ENCODE measurements around the gene LAMA3. TPM values are rescaled to one million over a fixed set of nuclear protein-coding genes. Genes with fewer than 3 reads are reported as not detected.
A peak's percentile ranks its signal among the peaks of the same experiment; 100 is the strongest.

LAMA3 gene
- total and polyA plus RNA-seq, 2 experiments from 2014 or later, result 3.9 to 4.9 TPM

DNA sequence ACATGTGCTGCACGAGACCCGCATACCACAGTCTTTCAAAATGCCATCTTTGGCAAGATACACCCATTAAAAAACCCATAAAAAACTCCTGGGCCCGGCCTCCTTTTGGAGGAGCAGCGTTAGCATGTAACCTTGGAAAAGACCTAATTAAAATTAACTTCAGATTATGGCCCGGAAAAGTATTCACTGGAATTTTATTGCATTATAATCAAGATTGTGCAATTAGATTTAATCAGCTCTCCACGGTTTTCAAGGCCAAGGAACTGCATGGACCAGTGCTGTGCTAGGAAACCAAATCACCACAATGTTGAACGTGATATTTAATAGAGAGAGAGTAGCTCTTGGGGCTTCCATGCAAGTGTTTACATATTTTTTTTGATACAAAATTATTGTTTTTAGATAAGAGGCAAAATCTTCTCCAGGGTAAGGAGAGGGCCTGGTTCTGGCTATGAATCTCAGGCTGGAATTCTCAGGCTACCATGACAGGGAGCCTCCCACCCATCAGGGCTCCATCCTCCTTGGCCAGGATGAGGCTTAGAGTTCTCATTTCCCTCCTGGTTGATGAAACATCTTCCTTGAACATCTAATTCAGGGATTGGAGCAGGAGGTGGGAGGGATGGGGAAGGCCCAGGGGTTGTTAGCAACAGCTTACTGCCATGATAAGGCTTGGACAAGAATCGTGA, 243.3 kb downstream of the LAMA3 start:
- H3K36me3 ChIP-seq (ENCODE audit: insufficient read depth), result no peaks in the 10 kb centered on the region
- H3K27me3 ChIP-seq (ENCODE audit: insufficient read depth), result no peaks in the 10 kb centered on the region
- H3K4me1 Mint-ChIP-seq, result no peaks in the 10 kb centered on the region; the same call in 2 of the 3 replicates
- H3K4me1 ChIP-seq (ENCODE audit: insufficient read depth), result no peaks in the 10 kb centered on the region
- TF ChIP-seq NANOG (IDR thresholded peaks at IDR 0.05; ENCODE audit: borderline replicate concordance), result no peak
- TF ChIP-seq EZH2 (IDR thresholded peaks at IDR 0.05; ENCODE audit: low read depth, unreplicated experiment), result no peak
- no peak for TF ChIP-seq ZNF114 (CRISPR knock-in tag; IDR thresholded peaks at IDR 0.05)
- TF ChIP-seq STAT1 (IDR thresholded peaks at IDR 0.05; ENCODE audit: unreplicated experiment), result no peak
- TF ChIP-seq REST (IDR thresholded peaks at IDR 0.05; ENCODE audit: unreplicated experiment), result no peak
- TF ChIP-seq JUNB (IDR thresholded peaks at IDR 0.05; ENCODE audit: unreplicated experiment), result no peak
- TF ChIP-seq, protein P1, sequence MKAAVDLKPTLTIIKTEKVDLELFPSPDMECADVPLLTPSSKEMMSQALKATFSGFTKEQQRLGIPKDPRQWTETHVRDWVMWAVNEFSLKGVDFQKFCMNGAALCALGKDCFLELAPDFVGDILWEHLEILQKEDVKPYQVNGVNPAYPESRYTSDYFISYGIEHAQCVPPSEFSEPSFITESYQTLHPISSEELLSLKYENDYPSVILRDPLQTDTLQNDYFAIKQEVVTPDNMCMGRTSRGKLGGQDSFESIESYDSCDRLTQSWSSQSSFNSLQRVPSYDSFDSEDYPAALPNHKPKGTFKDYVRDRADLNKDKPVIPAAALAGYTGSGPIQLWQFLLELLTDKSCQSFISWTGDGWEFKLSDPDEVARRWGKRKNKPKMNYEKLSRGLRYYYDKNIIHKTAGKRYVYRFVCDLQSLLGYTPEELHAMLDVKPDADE (IDR thresholded peaks at IDR 0.05), result no peak
- TF ChIP-seq ZNF331 (CRISPR knock-in tag; IDR thresholded peaks at IDR 0.05; ENCODE audit: low read depth), result no peak
- TF ChIP-seq, protein P2, sequence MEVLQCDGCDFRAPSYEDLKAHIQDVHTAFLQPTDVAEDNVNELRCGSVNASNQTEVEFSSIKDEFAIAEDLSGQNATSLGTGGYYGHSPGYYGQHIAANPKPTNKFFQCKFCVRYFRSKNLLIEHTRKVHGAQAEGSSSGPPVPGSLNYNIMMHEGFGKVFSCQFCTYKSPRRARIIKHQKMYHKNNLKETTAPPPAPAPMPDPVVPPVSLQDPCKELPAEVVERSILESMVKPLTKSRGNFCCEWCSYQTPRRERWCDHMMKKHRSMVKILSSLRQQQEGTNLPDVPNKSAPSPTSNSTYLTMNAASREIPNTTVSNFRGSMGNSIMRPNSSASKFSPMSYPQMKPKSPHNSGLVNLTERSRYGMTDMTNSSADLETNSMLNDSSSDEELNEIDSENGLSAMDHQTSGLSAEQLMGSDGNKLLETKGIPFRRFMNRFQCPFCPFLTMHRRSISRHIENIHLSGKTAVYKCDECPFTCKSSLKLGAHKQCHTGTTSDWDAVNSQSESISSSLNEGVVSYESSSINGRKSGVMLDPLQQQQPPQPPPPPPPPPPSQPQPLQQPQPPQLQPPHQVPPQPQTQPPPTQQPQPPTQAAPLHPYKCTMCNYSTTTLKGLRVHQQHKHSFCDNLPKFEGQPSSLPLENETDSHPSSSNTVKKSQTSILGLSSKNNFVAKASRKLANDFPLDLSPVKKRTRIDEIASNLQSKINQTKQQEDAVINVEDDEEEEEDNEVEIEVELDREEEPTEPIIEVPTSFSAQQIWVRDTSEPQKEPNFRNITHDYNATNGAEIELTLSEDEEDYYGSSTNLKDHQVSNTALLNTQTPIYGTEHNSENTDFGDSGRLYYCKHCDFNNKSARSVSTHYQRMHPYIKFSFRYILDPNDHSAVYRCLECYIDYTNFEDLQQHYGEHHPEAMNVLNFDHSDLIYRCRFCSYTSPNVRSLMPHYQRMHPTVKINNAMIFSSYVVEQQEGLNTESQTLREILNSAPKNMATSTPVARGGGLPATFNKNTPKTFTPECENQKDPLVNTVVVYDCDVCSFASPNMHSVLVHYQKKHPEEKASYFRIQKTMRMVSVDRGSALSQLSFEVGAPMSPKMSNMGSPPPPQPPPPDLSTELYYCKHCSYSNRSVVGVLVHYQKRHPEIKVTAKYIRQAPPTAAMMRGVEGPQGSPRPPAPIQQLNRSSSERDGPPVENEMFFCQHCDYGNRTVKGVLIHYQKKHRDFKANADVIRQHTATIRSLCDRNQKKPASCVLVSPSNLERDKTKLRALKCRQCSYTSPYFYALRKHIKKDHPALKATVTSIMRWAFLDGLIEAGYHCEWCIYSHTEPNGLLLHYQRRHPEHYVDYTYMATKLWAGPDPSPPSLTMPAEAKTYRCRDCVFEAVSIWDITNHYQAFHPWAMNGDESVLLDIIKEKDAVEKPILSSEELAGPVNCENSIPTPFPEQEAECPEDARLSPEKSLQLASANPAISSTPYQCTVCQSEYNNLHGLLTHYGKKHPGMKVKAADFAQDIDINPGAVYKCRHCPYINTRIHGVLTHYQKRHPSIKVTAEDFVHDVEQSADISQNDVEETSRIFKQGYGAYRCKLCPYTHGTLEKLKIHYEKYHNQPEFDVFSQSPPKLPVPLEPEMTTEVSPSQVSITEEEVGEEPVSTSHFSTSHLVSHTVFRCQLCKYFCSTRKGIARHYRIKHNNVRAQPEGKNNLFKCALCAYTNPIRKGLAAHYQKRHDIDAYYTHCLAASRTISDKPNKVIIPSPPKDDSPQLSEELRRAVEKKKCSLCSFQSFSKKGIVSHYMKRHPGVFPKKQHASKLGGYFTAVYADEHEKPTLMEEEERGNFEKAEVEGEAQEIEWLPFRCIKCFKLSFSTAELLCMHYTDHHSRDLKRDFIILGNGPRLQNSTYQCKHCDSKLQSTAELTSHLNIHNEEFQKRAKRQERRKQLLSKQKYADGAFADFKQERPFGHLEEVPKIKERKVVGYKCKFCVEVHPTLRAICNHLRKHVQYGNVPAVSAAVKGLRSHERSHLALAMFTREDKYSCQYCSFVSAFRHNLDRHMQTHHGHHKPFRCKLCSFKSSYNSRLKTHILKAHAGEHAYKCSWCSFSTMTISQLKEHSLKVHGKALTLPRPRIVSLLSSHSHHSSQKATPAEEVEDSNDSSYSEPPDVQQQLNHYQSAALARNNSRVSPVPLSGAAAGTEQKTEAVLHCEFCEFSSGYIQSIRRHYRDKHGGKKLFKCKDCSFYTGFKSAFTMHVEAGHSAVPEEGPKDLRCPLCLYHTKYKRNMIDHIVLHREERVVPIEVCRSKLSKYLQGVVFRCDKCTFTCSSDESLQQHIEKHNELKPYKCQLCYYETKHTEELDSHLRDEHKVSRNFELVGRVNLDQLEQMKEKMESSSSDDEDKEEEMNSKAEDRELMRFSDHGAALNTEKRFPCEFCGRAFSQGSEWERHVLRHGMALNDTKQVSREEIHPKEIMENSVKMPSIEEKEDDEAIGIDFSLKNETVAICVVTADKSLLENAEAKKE (CRISPR knock-in tag; IDR thresholded peaks at IDR 0.05), result no peak
- 0 out of 2 replicates have a peak overlapping the region, but pooled peaks have one; percentile 23 for H2AFZ ChIP-seq
- peaks cover 2% of the 10 kb centered on the region for H3K27me3 Mint-ChIP-seq (ENCODE audit: insufficient read depth, low read depth, poor library complexity)
- ATAC-seq (no peak), DNase-seq (ENCODE audit: low spot score) (no peak)
- no peak overlapping the region for H3K27ac ChIP-seq (ENCODE audit: low read depth)
- no peak overlapping the region for H3K4me3 ChIP-seq
- H3F3A ChIP-seq (replicated peaks; ENCODE audit: low read depth), result no peaks in the 10 kb centered on the region
- no peaks in the 10 kb centered on the region for H3K36me3 Mint-ChIP-seq (ENCODE audit: low read depth)
- H3K79me2 ChIP-seq (replicated peaks; ENCODE audit: insufficient read depth), result no peaks in the 10 kb centered on the region
- H4K20me1 ChIP-seq (replicated peaks; ENCODE audit: insufficient read depth), result no peaks in the 10 kb centered on the region
- H3K4me2 ChIP-seq, result no peak overlapping the region
- H3K9me3 Mint-ChIP-seq, result no peaks in the 10 kb centered on the region
- no peak overlapping the region for H3K4me3 Mint-ChIP-seq
- H3K27ac Mint-ChIP-seq, result no peak overlapping the region
- H3K9me2 ChIP-seq (ENCODE audit: insufficient read depth), result peaks cover 10% of the 10 kb centered on the region; the same call in 1 of the 2 replicates
